GM18508 (cell line): ENCODE results near the gene NPIPA2.
"Not testable (repeated sequence)": the region's sequence is repeated elsewhere in the genome, so short reads cannot be mapped to it uniquely, and the experiment has no call there.

Source experiments
- ATAC-seq: cut with Tn5 transposase; IDR thresholded peaks from one replicate; pipeline ENCODE4 v1.9.1; 2021; ENCODE audit warnings: moderate number of reproducible peaks; ENCODE audit not compliant: insufficient read depth, unreplicated experiment

Gene NPIPA2

GRCh38 chr16:14813890-14814289 is 71.6 kb downstream of the NPIPA2 start:
- not testable (repeated sequence) for ATAC-seq
